Measurements from ENCODE around the gene DIPK1B. TPM values are rescaled to one million over a fixed set of nuclear protein-coding genes. Genes with fewer than 3 reads are reported as not detected.
"Not testable (repeated sequence)": the region's sequence is repeated elsewhere in the genome, so short reads cannot be mapped to it uniquely, and the experiment has no call there.

DIPK1B gene
- total RNA-seq, 1 donor from 2014 or later = 2.2 TPM

DNA sequence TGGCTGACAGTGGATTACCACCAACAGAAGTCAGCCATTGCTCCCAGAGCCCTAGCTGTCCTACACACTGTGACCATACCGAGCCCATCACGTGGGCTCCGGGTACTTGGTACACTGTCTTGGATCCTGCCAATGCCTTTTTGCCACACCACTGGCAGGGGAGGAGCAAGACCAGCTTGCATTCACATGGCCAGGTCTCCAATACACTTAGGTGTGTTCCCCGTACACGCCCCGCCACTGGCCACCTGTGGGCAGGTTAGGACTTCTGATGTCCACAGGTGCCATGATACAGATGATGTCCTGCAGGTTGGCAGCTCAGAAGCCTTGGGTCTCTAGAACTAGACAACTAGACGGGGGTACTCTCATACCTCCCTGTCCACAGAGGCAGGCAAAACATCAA lies 5.4 kb upstream of the DIPK1B start:
- Mint-ChIP-seq H3K27me3 (peaks cover 14% of the 10 kb centered on the region), H3K27ac (no peak overlapping the region), H3K4me1 (peaks cover 21% of the 10 kb centered on the region), H3K9me3 (no peaks in the 10 kb centered on the region), H3K4me3 (no peak overlapping the region), H3K36me3 (ENCODE audit: low read depth) (no peaks in the 10 kb centered on the region)
- TF ChIP-seq, protein P1, sequence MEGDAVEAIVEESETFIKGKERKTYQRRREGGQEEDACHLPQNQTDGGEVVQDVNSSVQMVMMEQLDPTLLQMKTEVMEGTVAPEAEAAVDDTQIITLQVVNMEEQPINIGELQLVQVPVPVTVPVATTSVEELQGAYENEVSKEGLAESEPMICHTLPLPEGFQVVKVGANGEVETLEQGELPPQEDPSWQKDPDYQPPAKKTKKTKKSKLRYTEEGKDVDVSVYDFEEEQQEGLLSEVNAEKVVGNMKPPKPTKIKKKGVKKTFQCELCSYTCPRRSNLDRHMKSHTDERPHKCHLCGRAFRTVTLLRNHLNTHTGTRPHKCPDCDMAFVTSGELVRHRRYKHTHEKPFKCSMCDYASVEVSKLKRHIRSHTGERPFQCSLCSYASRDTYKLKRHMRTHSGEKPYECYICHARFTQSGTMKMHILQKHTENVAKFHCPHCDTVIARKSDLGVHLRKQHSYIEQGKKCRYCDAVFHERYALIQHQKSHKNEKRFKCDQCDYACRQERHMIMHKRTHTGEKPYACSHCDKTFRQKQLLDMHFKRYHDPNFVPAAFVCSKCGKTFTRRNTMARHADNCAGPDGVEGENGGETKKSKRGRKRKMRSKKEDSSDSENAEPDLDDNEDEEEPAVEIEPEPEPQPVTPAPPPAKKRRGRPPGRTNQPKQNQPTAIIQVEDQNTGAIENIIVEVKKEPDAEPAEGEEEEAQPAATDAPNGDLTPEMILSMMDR (IDR thresholded peaks at IDR 0.05) = no peak
- DNase-seq = no peak
- no peak for ATAC-seq (ENCODE audit: low read depth)
- ChIA-PET CTCF (no interaction called here), POLR2A (interaction anchor here (0.9 kb wide), 1 partner anchor 14 kb away, joined by 4 read pairs; no protein-coding TSS in a partner anchor)
- intact Hi-C loops (cut with micrococcal nuclease) = no loop called here

DNA sequence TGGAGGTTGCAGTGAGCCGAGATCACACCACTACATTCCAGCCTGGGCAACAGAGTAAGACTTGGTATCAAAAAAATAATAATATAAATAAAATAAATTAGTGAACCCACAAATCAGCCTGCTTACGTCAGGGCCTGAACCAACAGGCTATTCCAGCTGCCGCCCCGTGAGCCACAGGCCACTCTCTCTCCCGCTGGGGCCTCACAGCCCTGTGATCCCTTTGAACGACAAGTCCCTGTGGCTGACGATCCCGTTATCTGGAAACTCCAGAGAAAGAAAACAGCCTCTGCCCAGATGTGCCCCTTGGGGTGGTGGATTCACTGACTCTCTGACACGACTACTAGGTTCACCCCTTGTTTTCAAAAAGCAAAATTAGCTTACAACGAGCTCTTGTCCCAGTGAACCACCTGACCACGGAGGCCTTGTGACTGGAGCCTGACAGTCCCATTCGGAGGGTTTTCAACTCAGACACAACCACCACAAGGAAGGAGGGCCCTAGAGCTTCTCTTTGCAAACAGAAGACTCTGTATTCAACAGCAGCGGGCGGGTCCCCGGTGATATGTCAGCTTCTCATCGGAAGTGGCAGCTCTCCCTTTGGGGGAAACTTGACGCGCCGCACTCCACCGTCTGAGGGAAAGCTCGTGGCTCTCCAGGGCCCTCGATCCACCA lies 4.4 kb upstream of the DIPK1B start:
- H3K4me3 Mint-ChIP-seq = no peak overlapping the region
- no peak for DNase-seq
- H3K4me1 Mint-ChIP-seq = peaks cover 13% of the 10 kb centered on the region
- ChIA-PET POLR2A (interaction anchor here (0.7 kb wide), 1 partner anchor 18 kb away, joined by 3 read pairs; no protein-coding TSS in a partner anchor), CTCF (no interaction called here)
- peaks cover 12% of the 10 kb centered on the region for H3K27me3 Mint-ChIP-seq
- TF ChIP-seq, protein P1 (IDR thresholded peaks at IDR 0.05) = no peak
- no peaks in the 10 kb centered on the region for H3K36me3 Mint-ChIP-seq (ENCODE audit: low read depth)
- H3K27ac Mint-ChIP-seq = no peak overlapping the region
- H3K9me3 Mint-ChIP-seq = no peaks in the 10 kb centered on the region
- ATAC-seq (ENCODE audit: low read depth) = no peak
- intact Hi-C loops (cut with micrococcal nuclease) = no loop called here

DNA sequence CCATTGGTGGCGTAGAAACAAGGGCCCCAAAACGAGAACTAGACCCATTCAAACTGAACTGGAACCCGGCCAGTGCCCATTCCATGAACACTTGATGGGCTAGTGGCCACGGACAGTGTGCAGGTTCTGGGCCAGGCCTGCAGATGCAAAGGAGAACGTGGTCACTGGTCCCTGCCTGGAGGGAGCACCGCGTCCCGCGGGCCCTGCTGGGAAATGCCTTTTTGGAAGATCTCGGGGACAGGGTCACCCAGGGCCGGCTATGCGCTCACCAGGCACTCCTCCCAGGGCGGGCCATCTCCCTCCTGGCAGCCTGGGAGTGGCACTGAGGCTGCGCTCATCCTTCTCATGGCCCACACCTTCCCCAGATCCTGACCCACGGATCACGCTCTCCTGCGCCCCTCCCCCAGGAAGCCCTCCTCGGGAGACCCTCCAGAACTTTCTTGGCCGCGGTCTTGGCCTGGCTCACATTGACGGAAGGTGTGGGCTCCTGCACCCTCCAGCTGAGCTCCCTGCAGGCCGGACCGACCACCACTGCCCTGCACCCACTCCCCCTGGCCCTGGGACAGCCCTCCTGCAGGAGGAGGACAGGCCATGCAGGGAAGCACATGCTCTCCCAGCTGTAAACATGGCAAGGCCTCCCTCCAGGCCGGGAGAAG lies 2.8 kb upstream of the DIPK1B start:
- TF ChIP-seq, protein P1 (IDR thresholded peaks at IDR 0.05) = no peak
- POLR2A ChIA-PET = no interaction called here
- DNase-seq = no peak
- ATAC-seq (ENCODE audit: low read depth) = no peak
- intact Hi-C loops (cut with micrococcal nuclease) = loop anchor here (10.0 kb wide), 1 partner anchor 45 kb away; the partner anchor contains the start of gene EGFL7
- Mint-ChIP-seq H3K36me3 (ENCODE audit: low read depth) (no peaks in the 10 kb centered on the region), H3K27ac (no peak overlapping the region), H3K27me3 (peaks cover 12% of the 10 kb centered on the region), H3K4me1 (peaks cover 19% of the 10 kb centered on the region), H3K4me3 (no peak overlapping the region), H3K9me3 (no peaks in the 10 kb centered on the region)
- CTCF ChIA-PET = no interaction called here

DNA sequence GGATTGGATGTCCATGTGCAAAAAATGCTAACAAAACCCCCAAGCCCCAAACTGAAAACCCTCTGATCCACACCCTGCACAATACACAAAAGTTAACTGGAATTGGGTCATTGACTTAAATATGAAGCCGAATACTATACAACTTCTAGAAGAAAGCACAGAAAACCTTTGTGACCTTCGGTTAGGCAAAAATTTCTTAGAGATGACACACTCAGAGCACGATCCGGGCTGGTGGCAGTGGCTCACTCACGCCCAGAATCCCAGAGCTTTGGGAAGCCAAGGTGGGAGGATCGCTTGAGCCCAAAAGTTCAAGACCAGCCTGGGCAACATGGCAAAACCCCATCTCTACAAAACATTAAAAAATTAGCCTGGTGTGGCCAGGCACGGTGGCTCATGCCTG lies 1.8 kb upstream of the DIPK1B start:
- TF ChIP-seq, protein P1 (IDR thresholded peaks at IDR 0.05) = no peak
- Mint-ChIP-seq H3K4me3 (no peak overlapping the region), H3K27me3 (peaks cover 12% of the 10 kb centered on the region), H3K9me3 (no peaks in the 10 kb centered on the region), H3K27ac (no peak overlapping the region), H3K4me1 (peaks cover 19% of the 10 kb centered on the region), H3K36me3 (ENCODE audit: low read depth) (no peaks in the 10 kb centered on the region)
- ChIA-PET CTCF (no interaction called here), POLR2A (no interaction called here)
- DNase-seq = no peak
- ATAC-seq (ENCODE audit: low read depth) = no peak
- intact Hi-C loops (cut with micrococcal nuclease) = loop anchor here (10.0 kb wide), 1 partner anchor 46 kb away; the partner anchor contains the start of gene EGFL7

DNA sequence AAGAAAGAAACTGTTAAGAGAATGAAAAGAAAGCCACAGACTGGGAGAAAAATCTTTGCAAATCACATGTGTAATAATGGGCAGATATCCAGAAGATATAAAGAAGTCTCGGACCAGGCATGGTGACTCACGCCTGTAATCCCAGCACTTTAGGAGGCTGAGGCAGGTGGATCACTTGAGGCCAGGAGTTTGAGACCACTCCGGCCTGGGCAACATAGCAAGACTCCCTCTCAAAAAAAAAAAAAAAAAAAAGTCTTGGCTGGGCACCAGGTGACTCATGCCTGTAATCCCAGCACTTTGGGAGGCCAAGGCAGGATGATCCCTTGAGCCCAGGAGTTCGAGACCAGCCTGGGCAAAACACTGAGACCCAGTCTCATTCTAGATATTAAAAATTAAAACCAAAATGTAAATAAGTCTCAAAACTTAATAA lies 1.1 kb upstream of the DIPK1B start:
- POLR2A ChIA-PET = interaction anchor here (0.9 to 1.1 kb wide), 2 partner anchors 16 to 384 kb away, joined by 5 to 7 read pairs; no protein-coding TSS in a partner anchor
- Mint-ChIP-seq H3K27me3 (peaks cover 14% of the 10 kb centered on the region), H3K4me1 (peaks cover 22% of the 10 kb centered on the region), H3K4me3 (peak overlapping the region; percentile 69)
- ATAC-seq (ENCODE audit: low read depth); H3K36me3 Mint-ChIP-seq (ENCODE audit: low read depth); H3K27ac Mint-ChIP-seq; CTCF ChIA-PET; H3K9me3 Mint-ChIP-seq; DNase-seq: not testable (repeated sequence)
- intact Hi-C loops (cut with micrococcal nuclease) = loop anchor here (10.0 kb wide), 1 partner anchor 46 kb away; the partner anchor contains the start of gene EGFL7
